GM12878 (cell line): ENCODE measurements around the gene CDR2L. TPM values are rescaled to one million over a fixed set of nuclear protein-coding genes. Genes with fewer than 3 reads are reported as not detected.

Experiments used
- ATF7 ChIP-seq: fragments of 450-650 bp; IDR thresholded peaks from 2 replicates; pipeline ENCODE4 v1.6.1; 2016; ENCODE audit warnings: low read depth, mild to moderate bottlenecking
- BRCA1 ChIP-seq: IDR thresholded peaks from 2 replicates; pipeline ENCODE4 v1.6.1; 2011; ENCODE audit warnings: low read depth, low read length, improper control_type of control experiment
- CHD2 ChIP-seq: IDR thresholded peaks from 2 replicates; pipeline ENCODE4 v1.6.1; 2011; ENCODE audit warnings: low read depth, low read length, improper control_type of control experiment, borderline replicate concordance
- LARP7 ChIP-seq: fragments of 450-650 bp; IDR thresholded peaks from 2 replicates; pipeline ENCODE4 v1.6.1; 2017; ENCODE audit warnings: mild to moderate bottlenecking
- MYC ChIP-seq: IDR thresholded peaks from 2 replicates; pipeline ENCODE4 v1.6.1; 2011; ENCODE audit warnings: mild to moderate bottlenecking, low read length, moderate library complexity, inconsistent platforms; ENCODE audit not compliant: insufficient read depth, insufficient replicate concordance, insufficient read length, severe bottlenecking
- NBN ChIP-seq: fragments of 450-650 bp; IDR thresholded peaks from 2 replicates; pipeline ENCODE4 v1.6.1; 2016
- NFIC ChIP-seq: IDR thresholded peaks from 2 replicates; pipeline ENCODE4 v1.6.1; 2012; ENCODE audit warnings: low read depth, mild to moderate bottlenecking, inconsistent platforms, low read length, moderate library complexity
- PAX8 ChIP-seq: fragments of 450-650 bp; IDR thresholded peaks from 2 replicates; pipeline ENCODE4 v1.6.1; 2017; ENCODE audit warnings: mild to moderate bottlenecking, moderate library complexity
- POLR2A ChIP-seq: IDR thresholded peaks from 2 replicates; pipeline ENCODE4 v1.6.1; 2011; ENCODE audit warnings: low read depth, mild to moderate bottlenecking, low read length
- POLR2AphosphoS2 ChIP-seq: IDR thresholded peaks from 2 replicates; pipeline ENCODE4 v1.6.1; 2011; ENCODE audit warnings: low read depth, mild to moderate bottlenecking, low read length, improper control_type of control experiment, moderate library complexity
- POU2F2 ChIP-seq: IDR thresholded peaks from 3 replicates; pipeline ENCODE4 v1.6.1; 2011; ENCODE audit warnings: low read depth, mild to moderate bottlenecking, low read length, borderline replicate concordance
- SREBF1 ChIP-seq: IDR thresholded peaks from 2 replicates; pipeline ENCODE4 v1.6.1; 2012; ENCODE audit warnings: mild to moderate bottlenecking, low read length
- USF1 ChIP-seq: IDR thresholded peaks from 2 replicates; pipeline ENCODE4 v1.6.1; 2011; ENCODE audit warnings: borderline replicate concordance, low read depth, mild to moderate bottlenecking, moderate library complexity, mixed read lengths, low read length; ENCODE audit not compliant: insufficient read depth; ENCODE audit errors: extremely low read length
- polyA plus RNA-seq, 11 experiments: library from polyadenylated mRNA; depleted of rRNA in 4 of 11; unstranded in 6 of 11; stranded (reverse) in 5 of 11; fragments of >200 nt; fragmentation: Nextera tagmentation in 4 of 11; fragmentation: Illumina TruSeq in 1 of 11; extraction: Ambion mirVana in 4 of 11; extraction: Trizol in 1 of 11; gene quantifications; 1 replicate in 1 of 11; 2 replicates in 10 of 11; pipeline versions ENCODE4 v1.2.1 to v1.2.3, GENCODE V29; 2011 to 2016; ENCODE audit warnings: inconsistent platforms in 2 of 11, missing spikeins in 2 of 11, low read depth in 1 of 11
- total RNA-seq, 4 experiments: library from RNA; depleted of rRNA in 3 of 4; stranded (reverse); fragments of >200 nt in 3 of 4; fragmentation: Illumina TruSeq in 1 of 4; extraction: Trizol in 1 of 4; gene quantifications; 2 replicates each; pipeline versions ENCODE4 v1.2.1 to v1.2.3, GENCODE V29; 2013 to 2021

CDR2L gene
- total and polyA plus RNA-seq, 10 of the 15 experiments (the other 5 are each of a cell fraction or from before 2014, with no cell fraction given), result 0.03 to 0.18 (median 0.04) TPM; not detected in 6

- TF ChIP-seq POU2F2 (0 out of 3 replicates have a peak, but pooled peaks have one; percentile 8), NBN (peak; percentile 61; the same call in 1 of the 2 replicates), BRCA1 (no peak), CHD2 (peak; percentile 95), LARP7 (no peak), POLR2AphosphoS2 (peak; percentile 95), SREBF1 (peak; percentile 86), PAX8 (no peak), USF1 (peak; percentile 2), MYC (no peak), NFIC (no peak), POLR2A (peak; percentile 96), ATF7 (peak; percentile 67)
Measured at GRCh38 chr17:75046407-75047289, 59.2 kb downstream of the CDR2L start, which contains the start of the genes ATP5PD and KCTD2 (continued).
